Hepatocyte (in vitro differentiated cells): ENCODE data around the gene USP12. TPM values are rescaled to one million over a fixed set of nuclear protein-coding genes. Genes with fewer than 3 reads are reported as not detected.
A peak's percentile ranks its signal among the peaks of the same experiment; 100 is the strongest.

ENCODE experiments used
- DNase-seq: peaks from one replicate; pipeline ENCODE4 v3.0.0-alpha.2; 2016; ENCODE audit warnings: low spot score
- H2AFZ ChIP-seq: fragments of 200-600 bp; sonication (generic); 2 replicates; pipeline ENCODE4 v1.6.0; 2016; ENCODE audit warnings: antibody characterized with exemption, mild to moderate bottlenecking
- H3K27ac ChIP-seq: fragments of 200-600 bp; sonication (generic); 2 replicates; pipeline ENCODE4 v1.5.1; 2016; ENCODE audit warnings: mild to moderate bottlenecking
- H3K27me3 ChIP-seq: fragments of 200-600 bp; sonication (generic); 2 replicates; pipeline ENCODE4 v1.6.1; 2016
- H3K36me3 ChIP-seq: fragments of 200-600 bp; sonication (generic); replicated peaks from 2 replicates; pipeline ENCODE4 v1.5.1; 2016; ENCODE audit warnings: low read depth; ENCODE audit not compliant: insufficient read depth
- H3K4me1 ChIP-seq: fragments of 200-600 bp; sonication (generic); 2 replicates; pipeline ENCODE4 v1.5.1; 2016; ENCODE audit warnings: mild to moderate bottlenecking, moderate library complexity; ENCODE audit not compliant: insufficient read depth
- H3K4me2 ChIP-seq: fragments of 200-600 bp; sonication (generic); 2 replicates; pipeline ENCODE4 v1.6.0; 2016
- H3K4me3 ChIP-seq: fragments of 200-600 bp; sonication (generic); 2 replicates; pipeline ENCODE4 v1.5.1; 2016; ENCODE audit warnings: mild to moderate bottlenecking
- H3K79me2 ChIP-seq: fragments of 200-600 bp; sonication (generic); 2 replicates; pipeline ENCODE4 v1.6.0; 2017; ENCODE audit warnings: mild to moderate bottlenecking
- H3K9me2 ChIP-seq: fragments of 200-600 bp; sonication (generic); replicated peaks from 2 replicates; pipeline ENCODE4 v1.6.0; 2017; ENCODE audit warnings: mild to moderate bottlenecking; ENCODE audit not compliant: insufficient read depth
- H3K9me3 ChIP-seq: fragments of 200-600 bp; sonication (generic); 2 replicates; pipeline ENCODE4 v1.5.1; 2016; ENCODE audit warnings: low read depth, mild to moderate bottlenecking
- H4K20me1 ChIP-seq: fragments of 200-600 bp; sonication (generic); 2 replicates; pipeline ENCODE4 v1.6.0; 2016; ENCODE audit warnings: mild to moderate bottlenecking; ENCODE audit not compliant: insufficient read depth, poor library complexity, severe bottlenecking
- EZH2 ChIP-seq: fragments of 200-600 bp; sonication (generic); IDR thresholded peaks from 2 replicates; pipeline ENCODE4 v1.6.1; 2016; ENCODE audit warnings: antibody characterized with exemption, mild to moderate bottlenecking, borderline replicate concordance
- EZH2phosphoT487 ChIP-seq: fragments of 200-600 bp; sonication (generic); IDR thresholded peaks from one replicate; pipeline ENCODE4 v1.6.1; 2018; ENCODE audit warnings: antibody characterized with exemption, mild to moderate bottlenecking, low read depth, moderate library complexity; ENCODE audit not compliant: unreplicated experiment, severe bottlenecking
- WGBS: methylation state at CpG from one replicate; pipeline ENCODE4 v1.1.6; 2016; ENCODE audit warnings: low lambda C conversion rate; ENCODE audit errors: missing lambda C conversion rate; 5-methylcytosine and 5-hydroxymethylcytosine counted together
- polyA plus RNA-seq: library from polyadenylated mRNA; unstranded; fragments of >200 nt; fragmentation: Nextera tagmentation; extraction: Ambion mirVana; gene quantifications from 2 replicates; pipeline ENCODE4 v1.2.1, GENCODE V29; 2016
- total RNA-seq: library from RNA; depleted of rRNA; stranded (reverse); fragments of >200 nt; gene quantifications from 2 replicates; pipeline ENCODE4 v1.2.3, GENCODE V29; 2014
- TF ChIP-seq, protein P1 (sequence below): fragments of 200-600 bp; sonication (generic); IDR thresholded peaks from 2 replicates; pipeline ENCODE4 v1.5.1; 2016; ENCODE audit warnings: antibody characterized with exemption, mild to moderate bottlenecking; ENCODE audit not compliant: poor library complexity

Gene USP12
- total and polyA plus RNA-seq, 2 experiments from 2014 or later = 17.5 to 26.4 TPM

DNA sequence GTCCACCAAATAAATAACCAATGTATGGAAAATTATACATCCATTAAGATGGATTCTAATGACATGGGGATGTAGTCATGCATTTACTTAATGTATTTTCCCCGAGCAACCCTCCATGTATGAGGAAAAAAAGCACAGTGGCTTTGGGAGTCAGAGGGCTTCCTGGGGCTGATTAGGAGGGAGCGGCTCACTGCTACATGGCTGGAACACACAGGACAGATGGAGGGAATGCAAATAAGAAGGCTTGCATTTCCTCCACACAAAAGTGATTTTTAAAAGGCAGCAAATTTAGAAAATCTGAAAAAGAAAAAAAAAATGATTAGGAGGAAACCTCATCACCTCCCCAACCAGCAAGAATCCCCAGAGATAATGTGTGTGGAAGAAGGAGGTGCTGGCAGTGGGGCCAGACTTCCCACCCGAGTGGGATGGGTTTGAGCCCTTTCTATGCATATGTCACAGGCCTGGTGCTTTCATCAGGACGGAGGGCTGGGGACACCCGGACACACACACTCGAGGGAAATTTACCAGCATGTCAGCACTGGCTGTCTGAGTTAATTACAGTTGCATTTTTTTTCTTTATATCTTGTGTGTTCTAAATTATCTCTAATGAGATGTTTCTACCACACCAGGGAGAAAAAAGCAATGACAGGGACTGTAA is 118.9 kb downstream of the USP12 start:
- TF ChIP-seq EZH2 = no peak
- no peak for TF ChIP-seq EZH2phosphoT487
- TF ChIP-seq, protein P1, sequence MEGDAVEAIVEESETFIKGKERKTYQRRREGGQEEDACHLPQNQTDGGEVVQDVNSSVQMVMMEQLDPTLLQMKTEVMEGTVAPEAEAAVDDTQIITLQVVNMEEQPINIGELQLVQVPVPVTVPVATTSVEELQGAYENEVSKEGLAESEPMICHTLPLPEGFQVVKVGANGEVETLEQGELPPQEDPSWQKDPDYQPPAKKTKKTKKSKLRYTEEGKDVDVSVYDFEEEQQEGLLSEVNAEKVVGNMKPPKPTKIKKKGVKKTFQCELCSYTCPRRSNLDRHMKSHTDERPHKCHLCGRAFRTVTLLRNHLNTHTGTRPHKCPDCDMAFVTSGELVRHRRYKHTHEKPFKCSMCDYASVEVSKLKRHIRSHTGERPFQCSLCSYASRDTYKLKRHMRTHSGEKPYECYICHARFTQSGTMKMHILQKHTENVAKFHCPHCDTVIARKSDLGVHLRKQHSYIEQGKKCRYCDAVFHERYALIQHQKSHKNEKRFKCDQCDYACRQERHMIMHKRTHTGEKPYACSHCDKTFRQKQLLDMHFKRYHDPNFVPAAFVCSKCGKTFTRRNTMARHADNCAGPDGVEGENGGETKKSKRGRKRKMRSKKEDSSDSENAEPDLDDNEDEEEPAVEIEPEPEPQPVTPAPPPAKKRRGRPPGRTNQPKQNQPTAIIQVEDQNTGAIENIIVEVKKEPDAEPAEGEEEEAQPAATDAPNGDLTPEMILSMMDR = no peak
- Histone ChIP-seq H3K4me2 (no peak overlapping the region), H3K9me2 (no peaks in the 10 kb centered on the region), H4K20me1 (no peaks in the 10 kb centered on the region), H3K27me3 (no peaks in the 10 kb centered on the region), H3K79me2 (no peaks in the 10 kb centered on the region), H3K4me3 (no peak overlapping the region), H2AFZ (no peak overlapping the region), H3K36me3 (no peaks in the 10 kb centered on the region), H3K27ac (no peak overlapping the region), H3K4me1 (no peaks in the 10 kb centered on the region), H3K9me3 (no peaks in the 10 kb centered on the region)
- no peak for DNase-seq
- 84% methylated on average over 6 of the region's 6 CpGs for WGBS

GRCh38 chr13:27047081-27047480 is 124.5 kb downstream of the USP12 start:
- Histone ChIP-seq H3K27ac (no peak overlapping the region), H3K4me2 (no peak overlapping the region), H2AFZ (no peak overlapping the region), H3K4me1 (no peaks in the 10 kb centered on the region), H3K4me3 (no peak overlapping the region), H4K20me1 (no peaks in the 10 kb centered on the region), H3K9me3 (no peaks in the 10 kb centered on the region), H3K9me2 (no peaks in the 10 kb centered on the region), H3K79me2 (no peaks in the 10 kb centered on the region), H3K36me3 (no peaks in the 10 kb centered on the region), H3K27me3 (no peaks in the 10 kb centered on the region)
- WGBS = 92% methylated on average over 13 of the region's 13 CpGs
- TF ChIP-seq EZH2phosphoT487 = no peak
- no peak for TF ChIP-seq EZH2
- DNase-seq = no peak

DNA sequence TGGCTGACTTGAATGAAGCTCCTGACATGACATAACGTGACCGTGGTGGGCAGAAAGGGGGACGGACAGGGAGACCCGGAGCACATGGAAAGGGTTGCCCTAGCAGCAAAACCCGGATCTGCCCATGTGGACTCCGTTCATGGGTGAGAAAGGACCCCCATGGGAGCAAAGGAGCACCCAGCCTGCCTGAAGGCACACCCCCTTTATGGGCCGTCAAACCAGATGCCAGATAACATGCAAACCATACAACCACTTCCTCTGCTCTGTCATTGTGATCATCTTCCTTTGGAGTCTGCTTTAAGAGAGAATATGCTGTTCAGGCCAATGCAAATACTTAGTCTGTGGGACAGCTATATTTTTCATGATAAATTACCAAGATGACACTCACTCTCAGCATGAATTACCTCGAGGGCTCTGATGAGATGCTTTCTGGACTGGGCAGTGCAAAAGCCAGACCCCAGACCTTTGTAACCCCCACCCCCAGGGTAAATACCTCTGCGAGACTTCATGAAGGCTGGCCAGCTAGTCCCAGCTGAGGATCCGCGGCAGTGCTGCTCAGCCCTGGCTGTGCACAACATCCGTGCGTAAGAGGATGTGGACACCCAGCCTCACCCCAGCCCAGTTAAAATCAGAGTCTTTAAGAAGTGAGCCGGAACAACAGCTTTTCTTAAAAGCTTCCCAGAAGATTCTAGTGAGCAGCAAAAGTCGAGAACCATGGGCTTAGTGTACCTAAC is 126.6 kb downstream of the USP12 start:
- H3K79me2 ChIP-seq = no peaks in the 10 kb centered on the region
- H3K9me3 ChIP-seq = no peaks in the 10 kb centered on the region
- H3K27me3 ChIP-seq = no peaks in the 10 kb centered on the region
- no peak overlapping the region for H3K4me2 ChIP-seq
- H2AFZ ChIP-seq = no peak overlapping the region
- no peak overlapping the region for H3K4me3 ChIP-seq
- peaks cover 6% of the 10 kb centered on the region for H3K4me1 ChIP-seq
- no peaks in the 10 kb centered on the region for H4K20me1 ChIP-seq
- H3K9me2 ChIP-seq = no peaks in the 10 kb centered on the region
- no peak overlapping the region for H3K27ac ChIP-seq
- no peak for DNase-seq
- 76% methylated on average over 15 of the region's 15 CpGs for WGBS
- no peaks in the 10 kb centered on the region for H3K36me3 ChIP-seq
- TF ChIP-seq EZH2phosphoT487 (no peak), EZH2 (no peak)
- TF ChIP-seq, protein P1 = no peak

GRCh38 chr13:27043013-27043412 is 128.6 kb downstream of the USP12 start:
- Histone ChIP-seq H3K4me3 (no peak overlapping the region), H3K27ac (peak overlapping the region; percentile 19), H4K20me1 (no peaks in the 10 kb centered on the region), H3K4me1 (peaks cover 11% of the 10 kb centered on the region), H3K9me3 (no peaks in the 10 kb centered on the region), H2AFZ (no peak overlapping the region), H3K9me2 (no peaks in the 10 kb centered on the region), H3K79me2 (no peaks in the 10 kb centered on the region), H3K4me2 (no peak overlapping the region), H3K36me3 (no peaks in the 10 kb centered on the region), H3K27me3 (no peaks in the 10 kb centered on the region)
- TF ChIP-seq, protein P1 = no peak
- TF ChIP-seq EZH2 (no peak), EZH2phosphoT487 (no peak)
- DNase-seq = peak; percentile 70
- 61% methylated on average over 6 of the region's 6 CpGs for WGBS
